GM18951 (cell line): Measurements from ENCODE around the gene KCTD15.

ENCODE experiments used
- POLR2A ChIP-seq: IDR thresholded peaks from 4 replicates; pipeline ENCODE4 v1.6.1; 2011; ENCODE audit warnings: mild to moderate bottlenecking; ENCODE audit not compliant: insufficient read length, insufficient read depth; ENCODE audit errors: extremely low read depth
- in situ Hi-C: fragments of 300-500 bp; cut with MboI; formaldehyde crosslinking; loops from one replicate; pipeline ENCODE4 v1.12.0; 2022; ENCODE audit warnings: low sequenced_read_pairs, mixed read lengths, inconsistent platforms; ENCODE audit not compliant: unreplicated experiment

KCTD15 gene

DNA sequence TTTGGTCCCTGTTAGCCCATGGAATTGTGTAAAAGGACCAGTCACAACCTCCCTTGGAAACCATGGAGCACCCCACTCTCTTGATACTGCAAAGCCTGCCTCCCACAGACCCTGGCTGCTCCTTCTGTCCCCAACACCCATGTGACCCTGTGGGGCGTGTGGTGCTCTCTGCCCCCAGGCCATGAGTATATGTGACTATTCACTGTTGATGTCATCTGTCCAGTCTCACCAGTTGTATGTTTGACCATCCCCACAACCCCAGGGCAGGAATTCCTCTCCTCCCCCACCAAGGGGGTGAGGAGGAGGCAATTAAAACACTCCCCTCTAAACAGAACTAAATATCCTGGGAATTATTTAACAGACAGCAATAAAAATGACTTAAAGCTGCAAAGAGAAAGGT, 35.2 kb downstream of the KCTD15 start:
- no peak for TF ChIP-seq POLR2A
- in situ Hi-C loops: no loop called here

GRCh38 chr19:33832633-33833032, 36.0 kb downstream of the KCTD15 start:
- TF ChIP-seq POLR2A: no peak
- in situ Hi-C loops: no loop called here

DNA sequence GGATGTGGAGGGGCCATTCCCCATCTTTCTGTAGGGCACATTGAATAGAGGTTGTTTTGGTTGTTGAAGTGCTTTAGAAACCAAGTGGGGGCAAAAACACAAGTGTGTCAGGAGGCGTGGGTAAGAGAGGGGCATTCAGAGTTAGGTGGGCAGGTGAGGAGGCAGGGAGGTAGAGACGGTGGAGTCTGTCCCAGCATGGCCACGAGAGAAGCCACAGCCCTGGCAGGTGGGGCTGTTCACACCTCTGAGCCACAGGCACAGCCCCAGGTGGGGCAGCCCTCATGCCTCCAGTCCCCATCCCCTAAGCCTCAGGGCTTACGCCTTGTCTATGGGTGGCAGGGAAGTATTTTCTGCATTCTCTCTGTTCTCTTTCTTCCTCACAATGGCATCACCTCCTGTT, 43.7 kb downstream of the KCTD15 start:
- in situ Hi-C loops: no loop called here
- TF ChIP-seq POLR2A: no peak

- TF ChIP-seq POLR2A: no peak
- in situ Hi-C loops: no loop called here
Measured at GRCh38 chr19:33840783-33841182, 44.1 kb downstream of the KCTD15 start.

DNA sequence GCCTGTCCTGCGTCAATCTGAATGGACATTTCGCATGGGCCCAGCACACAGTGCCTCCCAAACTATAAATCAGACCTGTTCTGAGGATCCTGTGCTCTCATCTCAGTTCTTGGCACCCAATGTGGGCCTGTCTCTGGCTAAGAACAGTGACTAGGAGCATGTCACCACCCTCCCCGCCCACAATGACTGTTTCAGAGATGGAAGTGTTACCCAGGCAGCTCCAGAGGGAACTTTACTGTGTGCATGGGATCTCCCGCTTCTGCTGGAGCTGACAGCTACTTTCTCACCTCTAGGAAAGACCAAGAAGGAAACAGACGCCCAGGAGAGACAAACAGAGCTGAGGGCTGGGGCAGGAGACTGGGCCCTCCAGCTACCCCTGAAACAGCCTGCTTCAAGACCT, 45.0 kb downstream of the KCTD15 start:
- no peak for TF ChIP-seq POLR2A
- in situ Hi-C loops: no loop called here

- in situ Hi-C loops: no loop called here
Measured at GRCh38 chr19:33844478-33844877, 47.8 kb downstream of the KCTD15 start.

DNA sequence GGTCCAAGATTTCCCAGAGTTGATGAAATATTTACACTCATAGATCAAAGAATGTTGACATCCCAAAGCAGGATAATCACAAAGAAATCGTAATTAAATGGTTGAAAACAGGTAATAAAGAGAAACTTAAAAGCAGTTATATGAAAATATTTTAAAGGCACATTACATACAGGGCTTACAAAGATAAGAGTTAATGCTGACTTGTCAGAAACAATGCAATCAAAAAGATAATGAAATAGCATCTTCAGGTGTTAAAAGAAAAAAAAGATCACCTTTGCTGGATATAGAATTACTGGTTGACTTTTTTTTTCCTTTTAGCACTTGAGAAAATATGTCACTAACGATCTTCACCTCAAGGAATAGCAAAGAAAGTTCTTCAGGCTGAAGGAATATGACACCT, 48.8 kb downstream of the KCTD15 start:
- in situ Hi-C loops: no loop called here
- no peak for TF ChIP-seq POLR2A

More at GRCh38 chr19:33844478-33844877, 47.8 kb downstream of the KCTD15 start:
- TF ChIP-seq POLR2A: no peak

DNA sequence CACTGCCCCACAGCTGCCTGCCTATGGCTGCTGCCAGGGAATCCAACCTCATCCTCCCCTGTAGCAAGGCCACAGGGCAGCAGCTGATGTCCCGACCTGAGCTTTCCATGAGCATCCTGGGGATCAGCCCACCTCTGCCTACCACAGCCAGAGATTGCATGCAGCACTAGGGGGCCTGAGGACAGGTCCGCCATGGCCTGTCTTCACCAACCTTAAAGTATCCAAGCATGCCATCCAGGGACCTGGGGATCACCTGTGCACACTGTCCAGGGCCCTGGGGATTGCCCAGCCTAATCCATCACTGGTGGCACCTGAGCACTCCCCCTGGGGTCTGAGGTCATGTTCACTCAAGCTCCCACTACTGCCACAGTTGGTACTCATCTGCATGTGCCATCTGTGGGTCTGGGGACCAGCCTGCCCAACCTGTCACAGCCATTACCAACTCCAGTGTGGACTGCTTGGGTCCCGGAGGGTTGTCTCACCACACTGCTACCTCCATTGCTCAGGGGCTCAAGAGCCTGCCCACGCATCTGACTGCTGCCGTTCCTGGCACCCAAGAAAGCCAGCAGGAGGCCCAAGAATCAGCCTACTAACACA, 53.0 kb downstream of the KCTD15 start:
- in situ Hi-C loops: no loop called here
- TF ChIP-seq POLR2A: no peak

DNA sequence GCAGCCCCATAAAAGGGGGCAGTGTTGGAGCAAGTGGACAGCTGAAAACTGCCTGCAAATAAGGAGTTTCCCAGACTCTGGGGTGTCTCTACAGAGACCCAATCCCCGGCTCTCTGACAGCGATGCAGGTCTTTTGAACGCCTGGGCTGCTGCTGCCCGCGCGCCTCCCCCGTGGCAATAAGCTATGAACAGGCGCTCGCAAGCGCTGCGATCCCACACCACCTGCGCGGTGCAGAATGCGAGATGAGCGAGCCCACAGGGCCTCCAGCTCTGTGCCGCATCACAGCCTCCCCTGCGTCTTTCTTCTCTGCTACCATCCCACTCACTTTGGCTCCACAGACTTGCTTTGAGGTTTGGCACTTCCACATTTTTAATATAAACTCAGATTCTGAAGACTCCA, 62.3 kb downstream of the KCTD15 start:
- no peak for TF ChIP-seq POLR2A
- in situ Hi-C loops: no loop called here

DNA sequence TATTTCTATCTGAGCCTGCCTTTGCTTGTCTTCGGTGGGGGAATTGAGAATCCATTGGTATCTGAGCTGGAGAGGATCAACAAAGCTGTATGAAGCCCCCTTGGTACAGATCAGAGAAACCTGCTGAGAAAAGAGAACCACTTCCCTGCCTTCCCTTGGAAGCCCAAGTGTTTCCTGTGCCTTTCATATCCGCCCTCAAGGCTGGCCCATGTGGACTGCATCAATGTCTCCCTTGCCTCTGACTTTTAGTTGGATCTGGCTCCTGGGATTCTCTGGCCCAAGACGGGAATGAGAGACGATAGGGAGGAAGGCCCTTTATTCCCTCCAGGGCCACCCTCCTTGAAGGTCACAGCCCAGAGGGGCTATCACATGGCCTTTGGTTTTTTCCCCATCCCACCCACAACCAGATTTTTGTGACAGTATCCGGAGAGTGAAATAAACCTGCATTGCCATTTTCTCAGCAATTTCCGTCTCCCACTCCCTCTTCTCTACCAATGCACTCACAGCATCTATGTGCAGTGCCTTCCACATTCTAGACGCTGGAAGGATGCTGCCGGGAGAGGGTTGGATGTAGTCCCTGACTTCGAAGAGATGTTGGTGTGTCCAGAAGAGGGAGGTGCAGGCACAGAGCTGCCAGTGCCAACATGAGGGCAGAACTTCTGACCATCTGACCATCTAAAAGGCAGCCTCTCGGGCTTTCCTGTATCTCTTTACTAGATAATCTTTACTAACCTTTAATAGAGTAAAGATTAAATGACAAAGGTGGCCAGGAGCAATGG, 63.8 kb downstream of the KCTD15 start:
- TF ChIP-seq POLR2A: no peak
- in situ Hi-C loops: no loop called here

DNA sequence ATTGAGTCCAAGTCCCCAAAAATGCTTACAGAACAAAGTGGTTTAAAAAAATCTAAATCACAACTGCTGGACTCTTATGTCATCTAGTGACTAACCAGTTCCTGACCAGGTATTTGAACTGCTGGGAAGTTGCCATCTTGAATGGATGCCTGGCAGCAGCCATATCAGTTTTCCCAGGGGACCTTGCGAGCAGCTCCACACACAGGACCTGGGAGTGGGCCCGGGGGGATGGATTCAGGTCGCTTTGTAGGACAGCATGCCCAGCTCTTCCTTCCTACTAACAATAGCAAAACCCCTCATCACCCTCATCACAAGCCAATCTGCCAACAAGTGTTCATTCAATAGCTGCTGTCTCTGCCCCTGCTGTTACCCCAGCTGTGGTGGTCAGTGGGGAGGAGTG, 65.3 kb downstream of the KCTD15 start:
- TF ChIP-seq POLR2A: no peak
- in situ Hi-C loops: no loop called here

GRCh38 chr19:33862981-33863380, 66.3 kb downstream of the KCTD15 start:
- in situ Hi-C loops: no loop called here
- no peak for TF ChIP-seq POLR2A

GRCh38 chr19:33863436-33863835, 66.8 kb downstream of the KCTD15 start:
- TF ChIP-seq POLR2A: no peak
- in situ Hi-C loops: no loop called here

- in situ Hi-C loops: no loop called here
- no peak for TF ChIP-seq POLR2A
Measured at GRCh38 chr19:33864311-33864850, 67.7 kb downstream of the KCTD15 start.
